ENCODE results near the gene FOXP2.
"Not testable (repeated sequence)": the region's sequence is repeated elsewhere in the genome, so short reads cannot be mapped to it uniquely, and the experiment has no call there.

Gene FOXP2

DNA sequence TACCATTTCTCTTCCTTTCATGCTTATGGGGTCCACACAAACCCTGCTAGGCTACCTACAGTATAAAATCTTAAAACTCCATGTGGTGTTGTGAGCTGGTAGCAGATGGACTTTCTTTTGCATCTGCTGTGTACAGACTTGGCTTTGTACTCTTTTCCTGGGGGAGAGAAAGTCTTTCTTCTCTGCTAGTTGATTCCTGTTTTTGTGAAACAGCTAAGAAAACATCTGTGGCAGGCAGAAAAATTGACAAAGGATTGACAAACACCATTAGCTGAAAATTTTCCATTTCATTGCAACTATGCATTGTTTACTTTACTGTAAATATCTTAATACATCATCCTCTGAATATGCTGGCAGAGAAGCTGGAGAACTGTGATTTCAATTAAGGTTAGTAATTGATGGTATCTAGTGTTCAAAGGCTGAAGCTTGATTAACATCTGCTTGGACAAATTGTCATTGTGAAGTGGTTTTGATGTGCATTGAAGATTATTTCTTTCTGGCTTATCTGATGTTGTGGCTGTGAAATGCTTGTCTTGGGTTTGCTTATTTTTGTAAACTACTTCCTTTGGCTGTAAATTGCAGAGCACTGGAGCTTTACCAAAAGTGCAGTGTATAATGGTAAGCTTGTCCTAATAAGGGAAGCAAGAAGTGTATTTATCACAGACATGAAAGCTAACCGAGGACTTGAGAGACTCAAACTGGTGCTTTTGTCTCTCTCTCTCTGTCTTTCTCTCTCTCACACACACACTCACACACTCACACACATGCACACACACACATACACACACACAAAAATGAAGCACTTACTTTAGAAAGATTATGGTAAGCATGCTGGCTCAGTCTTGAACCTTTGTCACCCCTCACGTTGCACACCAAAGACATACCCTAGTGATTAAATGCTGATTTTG, at the start of gene FOXP2:
Gene FOXP2, plus strand, starts transcription at position 660 of the 908 bp plus-strand sequence. CDS start 11,697 bp downstream, outside the sequence.
- no peak within 1 kb of the TSS for H3K4me3 Mint-ChIP-seq
- no peak within 1 kb of the TSS for H3K27ac Mint-ChIP-seq
- CTCF ChIA-PET = no interaction called here
- H3K4me1 Mint-ChIP-seq = no peaks in the 10 kb centered on the region
- no peaks in the 10 kb centered on the region for H3K36me3 Mint-ChIP-seq
- H3K9me3 Mint-ChIP-seq = no peaks in the 10 kb centered on the region
- DNase-seq = no peak
- no peaks in the 10 kb centered on the region for H3K27me3 Mint-ChIP-seq

GRCh38 chr7:114365791-114366190, 48.8 kb upstream of the FOXP2 start:
- Mint-ChIP-seq H3K9me3 (no peaks in the 10 kb centered on the region), H3K27me3 (no peaks in the 10 kb centered on the region), H3K36me3 (no peaks in the 10 kb centered on the region), H3K4me1 (no peaks in the 10 kb centered on the region), H3K27ac (no peak overlapping the region), H3K4me3 (no peak overlapping the region)
- DNase-seq = no peak
- CTCF ChIA-PET = no interaction called here

GRCh38 chr7:114368492-114368891, 46.1 kb upstream of the FOXP2 start:
- Mint-ChIP-seq H3K4me3 (no peak overlapping the region), H3K4me1 (no peaks in the 10 kb centered on the region), H3K36me3 (no peaks in the 10 kb centered on the region), H3K27ac (no peak overlapping the region), H3K27me3 (no peaks in the 10 kb centered on the region), H3K9me3 (no peaks in the 10 kb centered on the region)
- CTCF ChIA-PET = no interaction called here
- DNase-seq = no peak

- no peak for DNase-seq
- Mint-ChIP-seq H3K9me3 (no peaks in the 10 kb centered on the region), H3K27ac (no peak overlapping the region), H3K27me3 (no peaks in the 10 kb centered on the region), H3K4me3 (no peak overlapping the region), H3K4me1 (no peaks in the 10 kb centered on the region), H3K36me3 (no peaks in the 10 kb centered on the region)
- CTCF ChIA-PET = no interaction called here
Measured at GRCh38 chr7:114369294-114369693, 45.3 kb upstream of the FOXP2 start.

DNA sequence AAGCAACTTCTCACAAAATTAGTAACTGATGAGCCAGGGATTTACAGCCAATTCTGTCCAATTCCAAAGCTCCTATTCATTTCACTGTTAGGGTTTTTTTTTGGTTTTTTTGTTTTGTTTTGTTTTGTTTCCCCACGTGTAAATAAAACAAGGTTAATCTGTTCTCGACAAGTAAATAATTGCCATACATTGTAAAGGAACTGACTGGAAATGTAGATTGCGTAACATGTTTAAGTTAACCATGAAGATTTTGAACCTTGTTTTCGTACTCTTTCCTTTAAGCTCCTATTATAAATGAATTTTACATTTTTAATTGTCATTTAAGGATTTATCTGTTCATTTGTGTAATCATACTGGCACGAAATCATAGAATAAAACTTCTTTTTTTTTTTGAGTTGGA, 42.0 kb upstream of the FOXP2 start:
- Mint-ChIP-seq H3K4me3 (no peak overlapping the region), H3K27me3 (no peaks in the 10 kb centered on the region), H3K9me3 (no peaks in the 10 kb centered on the region), H3K27ac (no peak overlapping the region), H3K4me1 (no peaks in the 10 kb centered on the region), H3K36me3 (no peaks in the 10 kb centered on the region)
- no peak for DNase-seq
- CTCF ChIA-PET = no interaction called here

- no peak for DNase-seq
- no peaks in the 10 kb centered on the region for H3K36me3 Mint-ChIP-seq
- peaks cover 2% of the 10 kb centered on the region for H3K9me3 Mint-ChIP-seq
- no peaks in the 10 kb centered on the region for H3K27me3 Mint-ChIP-seq
- no peaks in the 10 kb centered on the region for H3K4me1 Mint-ChIP-seq
- no peak overlapping the region for H3K27ac Mint-ChIP-seq
- CTCF ChIA-PET = no interaction called here
- H3K4me3 Mint-ChIP-seq = no peak overlapping the region
Measured at GRCh38 chr7:114375907-114376306, 38.7 kb upstream of the FOXP2 start.

GRCh38 chr7:114383946-114384345, 30.7 kb upstream of the FOXP2 start:
- H3K27ac Mint-ChIP-seq, DNase-seq, H3K4me3 Mint-ChIP-seq, H3K4me1 Mint-ChIP-seq, H3K9me3 Mint-ChIP-seq, CTCF ChIA-PET, H3K27me3 Mint-ChIP-seq, H3K36me3 Mint-ChIP-seq: not testable (repeated sequence)

- CTCF ChIA-PET, H3K9me3 Mint-ChIP-seq, H3K4me1 Mint-ChIP-seq, H3K4me3 Mint-ChIP-seq, H3K36me3 Mint-ChIP-seq, H3K27ac Mint-ChIP-seq, H3K27me3 Mint-ChIP-seq, DNase-seq: not testable (repeated sequence)
Measured at GRCh38 chr7:114384346-114384745, 30.3 kb upstream of the FOXP2 start.

GRCh38 chr7:114388021-114388420, 26.6 kb upstream of the FOXP2 start:
- Mint-ChIP-seq H3K27ac (no peak overlapping the region), H3K4me1 (no peaks in the 10 kb centered on the region), H3K9me3 (peaks cover 3% of the 10 kb centered on the region), H3K4me3 (no peak overlapping the region), H3K36me3 (no peaks in the 10 kb centered on the region), H3K27me3 (no peaks in the 10 kb centered on the region)
- CTCF ChIA-PET = interaction anchor here (0.7 kb wide), 1 partner anchor 1272 kb away, joined by 3 read pairs; no protein-coding TSS in a partner anchor
- no peak for DNase-seq

GRCh38 chr7:114392686-114393085, 21.9 kb upstream of the FOXP2 start:
- no peak overlapping the region for H3K27ac Mint-ChIP-seq
- H3K27me3 Mint-ChIP-seq = no peaks in the 10 kb centered on the region
- no peaks in the 10 kb centered on the region for H3K4me1 Mint-ChIP-seq
- no peak overlapping the region for H3K4me3 Mint-ChIP-seq
- CTCF ChIA-PET = no interaction called here
- no peaks in the 10 kb centered on the region for H3K9me3 Mint-ChIP-seq
- no peak for DNase-seq
- H3K36me3 Mint-ChIP-seq = no peaks in the 10 kb centered on the region

DNA sequence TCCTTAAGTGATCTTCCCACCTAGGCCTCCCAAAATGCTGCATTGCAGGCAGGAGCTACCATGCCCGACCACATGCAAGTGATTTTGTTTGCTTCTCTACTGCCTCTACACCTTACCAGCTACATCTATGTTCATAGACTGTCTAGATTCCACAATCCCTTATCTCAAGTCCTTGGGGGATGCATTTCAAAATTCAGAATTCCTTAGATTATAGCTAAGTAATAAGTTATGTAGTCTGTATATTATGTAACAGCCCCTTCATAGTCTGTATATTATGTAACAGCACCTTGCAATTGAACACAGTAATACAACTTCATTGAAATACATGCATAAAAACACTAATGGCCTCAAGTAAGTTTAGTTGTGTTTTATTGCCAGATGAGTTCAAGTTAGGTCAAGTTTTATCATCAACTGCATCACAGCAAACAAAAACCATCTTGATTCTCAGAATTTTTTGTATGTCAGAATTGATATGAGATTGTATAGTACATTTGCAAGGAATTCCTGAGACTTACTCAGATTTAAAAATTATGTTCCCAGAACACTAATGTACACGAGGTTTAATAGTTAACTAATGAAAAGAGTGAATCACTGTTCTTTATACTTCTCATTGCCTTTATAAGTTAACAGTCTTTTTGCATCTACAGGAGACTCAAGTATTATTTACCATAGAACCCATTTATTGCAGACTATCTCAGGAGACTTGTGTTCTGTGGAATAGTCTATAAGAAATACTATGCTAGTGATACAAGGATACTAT, 11.6 kb upstream of the FOXP2 start:
- no peak overlapping the region for H3K27ac Mint-ChIP-seq
- no peaks in the 10 kb centered on the region for H3K27me3 Mint-ChIP-seq
- no peak overlapping the region for H3K4me3 Mint-ChIP-seq
- H3K36me3 Mint-ChIP-seq = no peaks in the 10 kb centered on the region
- CTCF ChIA-PET = no interaction called here
- no peaks in the 10 kb centered on the region for H3K9me3 Mint-ChIP-seq
- no peaks in the 10 kb centered on the region for H3K4me1 Mint-ChIP-seq
- no peak for DNase-seq

DNA sequence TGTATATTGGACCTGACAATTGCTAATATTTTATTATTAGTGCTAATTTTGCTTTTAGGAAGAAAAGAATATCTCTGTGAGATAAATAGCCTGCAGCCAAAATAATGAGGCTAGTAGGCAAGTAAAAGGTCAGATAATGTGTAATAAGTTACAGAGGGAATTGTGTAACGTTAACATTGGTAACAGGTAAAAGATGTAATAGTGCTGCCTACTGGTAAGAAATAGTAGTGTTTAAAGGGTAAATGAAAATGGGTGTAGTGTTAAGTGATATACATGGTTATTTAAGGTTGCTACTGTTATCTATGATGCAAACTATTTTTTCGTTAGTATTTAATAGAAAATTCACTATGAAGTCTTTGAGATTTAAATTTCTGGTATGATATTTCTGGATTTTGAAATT, 9.2 kb upstream of the FOXP2 start:
- CTCF ChIA-PET = no interaction called here
- no peak for DNase-seq
- Mint-ChIP-seq H3K27me3 (no peaks in the 10 kb centered on the region), H3K36me3 (no peaks in the 10 kb centered on the region), H3K27ac (no peak overlapping the region), H3K9me3 (no peaks in the 10 kb centered on the region), H3K4me1 (no peaks in the 10 kb centered on the region), H3K4me3 (no peak overlapping the region)

GRCh38 chr7:114409750-114410149, 4.9 kb upstream of the FOXP2 start:
- H3K9me3 Mint-ChIP-seq = no peaks in the 10 kb centered on the region
- no peak overlapping the region for H3K27ac Mint-ChIP-seq
- H3K36me3 Mint-ChIP-seq = no peaks in the 10 kb centered on the region
- no peaks in the 10 kb centered on the region for H3K27me3 Mint-ChIP-seq
- CTCF ChIA-PET = no interaction called here
- no peak for DNase-seq
- H3K4me1 Mint-ChIP-seq = no peaks in the 10 kb centered on the region
- H3K4me3 Mint-ChIP-seq = no peak overlapping the region

DNA sequence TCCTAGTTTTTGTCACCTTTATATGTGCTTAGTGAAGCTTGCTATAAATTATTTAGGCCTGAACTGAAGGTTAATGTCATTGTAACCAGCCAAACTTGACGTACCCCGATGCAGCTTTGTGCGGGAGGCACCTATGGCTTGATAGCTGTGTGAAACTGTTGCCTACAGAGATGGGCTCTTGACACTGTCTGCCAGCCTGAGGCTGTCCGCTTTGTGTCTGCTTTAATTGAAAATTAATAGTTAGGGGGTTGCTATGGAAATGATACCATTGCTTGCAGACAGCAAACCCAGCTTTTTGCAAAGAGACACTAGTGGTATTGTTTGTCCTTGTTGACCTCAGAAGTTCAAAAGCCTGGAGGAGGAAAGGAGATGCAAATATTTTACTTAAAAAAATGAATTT, 2.1 kb upstream of the FOXP2 start:
- DNase-seq = no peak
- CTCF ChIA-PET = no interaction called here
- Mint-ChIP-seq H3K27ac (no peak overlapping the region), H3K4me1 (no peaks in the 10 kb centered on the region), H3K36me3 (no peaks in the 10 kb centered on the region), H3K9me3 (no peaks in the 10 kb centered on the region), H3K4me3 (no peak overlapping the region), H3K27me3 (no peaks in the 10 kb centered on the region)

- Mint-ChIP-seq H3K4me3 (no peak overlapping the region), H3K9me3 (no peaks in the 10 kb centered on the region), H3K27me3 (no peaks in the 10 kb centered on the region), H3K4me1 (no peaks in the 10 kb centered on the region), H3K36me3 (no peaks in the 10 kb centered on the region), H3K27ac (no peak overlapping the region)
- CTCF ChIA-PET = no interaction called here
- no peak for DNase-seq
Measured at GRCh38 chr7:114413761-114414155, 857 bp upstream of the FOXP2 start.

Data from activated naive CD4-positive, alpha-beta T cell treated with anti-CD3 and anti-CD28 coated beads, Interleukin-2, amount 10 ng/mL, durations not matched to agents 7 days and 5 days (primary cell).